Osteoblast (primary cell): ENCODE data around the gene BICRA. TPM values are rescaled to one million over a fixed set of nuclear protein-coding genes. Genes with fewer than 3 reads are reported as not detected.
A peak's percentile ranks its signal among the peaks of the same experiment; 100 is the strongest.
"Not testable (repeated sequence)": the region's sequence is repeated elsewhere in the genome, so short reads cannot be mapped to it uniquely, and the experiment has no call there.

ENCODE experiments used
- DNase-seq: peaks from one replicate; pipeline ENCODE4 v3.0.0; 2011; ENCODE audit warnings: low spot score, mixed read lengths; ENCODE audit not compliant: insufficient read length; ENCODE audit errors: missing footprints
- H2AFZ ChIP-seq: 2 replicates; pipeline ENCODE4 v1.6.0; 2011; ENCODE audit warnings: mild to moderate bottlenecking, low read length
- H3K27ac ChIP-seq: 2 replicates; pipeline ENCODE4 v1.5.1; 2011; ENCODE audit warnings: mild to moderate bottlenecking, low read depth, low read length, moderate library complexity
- H3K27me3 ChIP-seq: 2 replicates; pipeline ENCODE4 v1.6.0; 2012; ENCODE audit warnings: mild to moderate bottlenecking, control low read depth, inconsistent platforms, low read length, moderate library complexity; ENCODE audit not compliant: insufficient read depth
- H3K36me3 ChIP-seq: 2 replicates; pipeline ENCODE4 v1.5.1; 2011; ENCODE audit warnings: mild to moderate bottlenecking, low read length, control low read depth, moderate library complexity; ENCODE audit not compliant: insufficient read depth
- H3K4me1 ChIP-seq: 2 replicates; pipeline ENCODE4 v1.5.1; 2011; ENCODE audit warnings: mild to moderate bottlenecking, low read length, control low read depth, moderate library complexity; ENCODE audit not compliant: insufficient read depth
- H3K4me2 ChIP-seq: 2 replicates; pipeline ENCODE4 v1.6.0; 2011; ENCODE audit warnings: mild to moderate bottlenecking, low read length; ENCODE audit not compliant: insufficient read depth
- H3K4me3 ChIP-seq: fragments of 200-600 bp; sonication (generic); 3 replicates; pipeline ENCODE4 v1.5.1; 2012; ENCODE audit warnings: mild to moderate bottlenecking, low read length, inconsistent platforms; ENCODE audit not compliant: insufficient read depth
- H3K79me2 ChIP-seq: 2 replicates; pipeline ENCODE4 v1.6.0; 2012; ENCODE audit warnings: mild to moderate bottlenecking, low read length, control low read depth, inconsistent platforms; ENCODE audit not compliant: insufficient read depth
- H3K9me3 ChIP-seq: 2 replicates; pipeline ENCODE4 v1.5.1; 2011; ENCODE audit warnings: low read depth, low read length, control low read depth
- H4K20me1 ChIP-seq: 2 replicates; pipeline ENCODE4 v1.6.0; 2012; ENCODE audit warnings: mild to moderate bottlenecking, low read length, control low read depth; ENCODE audit not compliant: insufficient read depth
- total RNA-seq: library from RNA; depleted of rRNA; stranded (reverse); fragments of >200 nt; gene quantifications from 2 replicates; pipeline ENCODE4 v1.2.3, GENCODE V29; 2012
- TF ChIP-seq, protein P1 (sequence below): IDR thresholded peaks from 2 replicates; pipeline ENCODE4 v1.5.1; 2011; ENCODE audit warnings: mild to moderate bottlenecking, low read depth, low read length, moderate library complexity; ENCODE audit errors: extremely low read depth

The BICRA gene
- total RNA-seq, 1 donor, result 4.7 TPM

DNA sequence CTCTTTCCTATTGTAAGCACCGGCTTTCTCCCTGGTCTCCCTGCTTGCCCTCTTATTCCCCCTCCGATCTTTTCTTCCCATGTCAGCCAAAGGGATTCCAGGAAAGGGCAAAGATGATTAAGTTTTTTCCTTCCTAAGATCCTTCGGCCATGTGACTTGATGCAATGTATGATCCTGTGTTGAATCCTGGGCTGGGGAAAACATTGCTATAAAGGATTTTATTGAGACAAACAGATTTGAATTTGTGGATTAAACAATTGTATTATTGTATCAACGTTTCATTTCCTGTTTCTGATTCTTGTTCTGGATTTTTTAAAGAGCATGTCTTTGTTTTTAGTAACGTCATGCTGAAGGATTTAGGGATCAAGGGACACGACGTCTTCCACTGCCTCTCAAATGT lies 19.1 kb upstream of the BICRA start:
- H3K4me1 ChIP-seq, result no peaks in the 10 kb centered on the region
- no peaks in the 10 kb centered on the region for H3K27me3 ChIP-seq
- peak overlapping the region; percentile 12 for H2AFZ ChIP-seq
- no peak overlapping the region for H3K4me2 ChIP-seq
- H3K4me3 ChIP-seq, result no peak overlapping the region
- no peaks in the 10 kb centered on the region for H4K20me1 ChIP-seq
- H3K9me3 ChIP-seq, result peaks cover 4% of the 10 kb centered on the region
- H3K27ac ChIP-seq, result no peak overlapping the region
- no peaks in the 10 kb centered on the region for H3K79me2 ChIP-seq
- TF ChIP-seq, protein P1, sequence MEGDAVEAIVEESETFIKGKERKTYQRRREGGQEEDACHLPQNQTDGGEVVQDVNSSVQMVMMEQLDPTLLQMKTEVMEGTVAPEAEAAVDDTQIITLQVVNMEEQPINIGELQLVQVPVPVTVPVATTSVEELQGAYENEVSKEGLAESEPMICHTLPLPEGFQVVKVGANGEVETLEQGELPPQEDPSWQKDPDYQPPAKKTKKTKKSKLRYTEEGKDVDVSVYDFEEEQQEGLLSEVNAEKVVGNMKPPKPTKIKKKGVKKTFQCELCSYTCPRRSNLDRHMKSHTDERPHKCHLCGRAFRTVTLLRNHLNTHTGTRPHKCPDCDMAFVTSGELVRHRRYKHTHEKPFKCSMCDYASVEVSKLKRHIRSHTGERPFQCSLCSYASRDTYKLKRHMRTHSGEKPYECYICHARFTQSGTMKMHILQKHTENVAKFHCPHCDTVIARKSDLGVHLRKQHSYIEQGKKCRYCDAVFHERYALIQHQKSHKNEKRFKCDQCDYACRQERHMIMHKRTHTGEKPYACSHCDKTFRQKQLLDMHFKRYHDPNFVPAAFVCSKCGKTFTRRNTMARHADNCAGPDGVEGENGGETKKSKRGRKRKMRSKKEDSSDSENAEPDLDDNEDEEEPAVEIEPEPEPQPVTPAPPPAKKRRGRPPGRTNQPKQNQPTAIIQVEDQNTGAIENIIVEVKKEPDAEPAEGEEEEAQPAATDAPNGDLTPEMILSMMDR, result no peak
- DNase-seq, result no peak
- no peaks in the 10 kb centered on the region for H3K36me3 ChIP-seq

DNA sequence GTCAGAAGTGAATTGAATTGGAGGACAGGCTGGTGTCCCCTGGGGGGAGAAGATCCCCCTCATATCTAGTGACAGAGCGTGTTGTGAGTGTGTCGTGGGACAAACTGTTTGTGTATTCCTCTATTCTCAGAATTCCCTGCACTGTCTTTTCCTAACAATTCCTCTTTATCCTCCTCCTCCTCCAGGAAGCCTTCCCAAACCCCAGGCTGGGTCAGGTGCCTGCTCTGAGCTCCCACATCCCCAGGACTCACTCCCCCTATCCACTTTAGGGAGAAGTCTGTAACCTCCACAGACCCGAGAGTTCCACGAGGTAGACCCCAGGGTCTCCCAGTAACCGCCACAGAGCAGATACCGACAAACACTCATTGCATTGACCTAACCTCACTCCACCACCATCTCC lies 15.1 kb upstream of the BICRA start:
- Histone ChIP-seq H3K4me1 (peaks cover 8% of the 10 kb centered on the region), H3K9me3 (no peaks in the 10 kb centered on the region), H3K27me3 (no peaks in the 10 kb centered on the region), H2AFZ (no peak overlapping the region), H3K27ac (no peak overlapping the region), H3K4me3 (no peak overlapping the region), H4K20me1 (no peaks in the 10 kb centered on the region), H3K79me2 (no peaks in the 10 kb centered on the region), H3K36me3 (no peaks in the 10 kb centered on the region), H3K4me2 (no peak overlapping the region)
- TF ChIP-seq, protein P1, result no peak
- DNase-seq, result no peak

DNA sequence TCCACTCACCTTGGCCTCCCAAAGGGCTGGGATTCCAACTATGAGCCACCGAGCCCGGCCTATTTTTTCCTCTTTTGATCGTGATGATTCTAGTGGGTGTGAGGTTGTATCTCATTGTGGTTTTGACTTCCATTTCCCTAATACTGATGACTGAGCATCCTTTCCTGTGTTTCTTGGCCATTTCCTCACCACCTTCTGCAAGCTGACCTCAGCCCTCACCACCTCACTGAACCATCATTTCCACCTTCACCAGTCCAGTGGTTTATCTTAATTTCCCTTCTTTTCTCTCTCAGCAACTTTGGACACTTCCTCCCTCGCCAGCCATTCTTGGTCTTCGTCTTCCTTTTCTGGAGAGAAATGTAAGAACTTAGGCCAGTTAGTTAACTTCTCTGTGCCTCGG lies 13.0 kb upstream of the BICRA start:
- Histone ChIP-seq H3K79me2 (no peaks in the 10 kb centered on the region), H3K9me3 (no peaks in the 10 kb centered on the region), H3K4me2 (no peak overlapping the region), H3K36me3 (no peaks in the 10 kb centered on the region), H4K20me1 (no peaks in the 10 kb centered on the region), H2AFZ (no peak overlapping the region), H3K27me3 (no peaks in the 10 kb centered on the region), H3K4me3 (no peak overlapping the region), H3K27ac (no peak overlapping the region), H3K4me1 (peaks cover 14% of the 10 kb centered on the region)
- TF ChIP-seq, protein P1, result no peak
- DNase-seq, result no peak

DNA sequence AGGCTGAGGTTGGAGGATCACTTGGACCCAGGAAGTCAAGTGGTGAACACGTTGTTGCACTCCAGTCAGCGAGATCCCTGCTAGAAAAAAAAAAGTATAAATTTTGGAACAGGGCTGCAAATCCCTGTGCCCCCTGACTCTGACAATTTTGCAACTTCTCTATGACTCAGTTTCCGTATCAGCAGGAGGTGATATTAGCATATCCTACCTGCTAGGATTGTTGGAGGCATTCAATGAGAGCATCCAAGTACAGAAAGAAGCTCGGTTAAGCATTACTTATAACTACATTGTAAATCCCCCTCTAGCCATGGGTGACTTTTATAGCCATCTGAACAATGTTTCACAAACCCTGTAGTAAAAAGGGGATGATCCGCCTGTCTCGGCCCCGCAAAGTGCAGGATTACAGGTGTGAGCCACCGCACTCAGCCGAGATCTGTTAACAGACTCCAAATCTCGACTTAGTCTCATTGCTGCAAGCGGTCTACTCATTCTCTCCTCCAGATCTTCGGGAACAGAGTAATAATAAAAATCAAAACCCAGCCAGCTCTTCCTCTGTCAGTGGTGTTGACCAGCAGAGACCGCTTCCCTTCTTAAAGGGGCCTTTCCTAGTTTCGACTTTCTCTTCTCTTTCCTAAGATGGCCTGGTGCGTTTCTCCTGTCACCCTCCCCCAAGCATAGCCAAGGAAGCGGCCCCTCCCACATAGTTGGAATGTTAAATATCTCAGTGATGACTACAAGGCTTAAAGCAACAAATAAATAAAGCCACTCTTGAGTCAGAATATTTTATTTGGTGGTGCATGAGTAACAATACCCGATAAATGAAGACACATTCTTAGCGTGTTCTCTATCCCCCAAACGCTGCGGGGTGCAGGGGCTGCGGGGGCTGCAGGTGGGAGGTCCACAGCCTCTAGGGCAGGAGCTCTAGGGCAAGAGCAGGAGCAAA lies 10.3 kb upstream of the BICRA start:
- no peaks in the 10 kb centered on the region for H3K9me3 ChIP-seq
- H3K4me1 ChIP-seq, result peaks cover 14% of the 10 kb centered on the region
- peak overlapping the region; percentile 78 for H3K4me3 ChIP-seq
- H4K20me1 ChIP-seq, result no peaks in the 10 kb centered on the region
- H2AFZ ChIP-seq, result peak overlapping the region; percentile 82
- peak overlapping the region; percentile 76 for H3K27ac ChIP-seq
- H3K79me2 ChIP-seq, result no peaks in the 10 kb centered on the region
- DNase-seq, result peak; percentile 94
- no peaks in the 10 kb centered on the region for H3K27me3 ChIP-seq
- TF ChIP-seq, protein P1, result no peak
- no peaks in the 10 kb centered on the region for H3K36me3 ChIP-seq
- peak overlapping the region; percentile 90 for H3K4me2 ChIP-seq

DNA sequence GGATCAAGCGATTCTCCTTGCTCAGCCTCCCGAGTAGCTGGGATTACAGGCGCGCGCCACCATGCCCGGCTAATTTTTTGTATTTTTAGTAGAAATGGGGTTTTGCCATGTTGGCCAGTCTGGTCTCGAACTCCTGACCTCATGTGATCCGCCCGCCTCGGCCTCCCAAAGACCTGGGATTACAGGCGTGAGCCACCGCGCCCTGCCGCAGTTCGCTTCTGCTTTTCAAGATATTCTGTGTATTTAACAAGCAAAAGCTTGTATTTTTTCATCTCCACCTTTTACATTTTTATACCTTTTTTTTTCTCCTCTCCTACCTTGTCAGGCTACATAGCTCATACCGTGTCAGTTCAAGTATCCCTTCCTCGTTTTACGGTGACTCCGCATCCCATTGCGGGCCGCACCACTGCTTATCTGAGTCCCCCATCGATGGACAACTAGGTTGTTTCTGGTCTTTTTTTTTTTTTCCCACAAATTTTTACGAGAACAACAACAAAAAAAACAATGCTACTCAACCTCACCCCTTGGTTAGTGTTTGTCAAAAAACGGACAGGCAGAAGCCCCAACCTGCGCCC lies 9.2 kb upstream of the BICRA start:
- H3K9me3 ChIP-seq, H3K79me2 ChIP-seq, DNase-seq, H3K27me3 ChIP-seq, H3K36me3 ChIP-seq, H4K20me1 ChIP-seq: not testable (repeated sequence)
- H3K4me2 ChIP-seq, result peak overlapping the region; percentile 90
- peak overlapping the region; percentile 76 for H3K27ac ChIP-seq
- peak overlapping the region; percentile 18 for H2AFZ ChIP-seq
- peak overlapping the region; percentile 78 for H3K4me3 ChIP-seq
- H3K4me1 ChIP-seq, result peaks cover 14% of the 10 kb centered on the region
